Mesendoderm (in vitro differentiated cells): ENCODE data around the gene TMEM72.

Source experiments
- DNase-seq: peaks from one replicate; pipeline ENCODE4 v3.0.0; 2013
- H2AK5ac ChIP-seq: 2 replicates; pipeline ENCODE4 v1.6.1; 2013; ENCODE audit warnings: low read length, inconsistent platforms
- H2BK120ac ChIP-seq: 2 replicates; pipeline ENCODE4 v1.6.1; 2013; ENCODE audit warnings: low read depth, mild to moderate bottlenecking, low read length, moderate library complexity, mixed read lengths
- H2BK15ac ChIP-seq: replicated peaks from 2 replicates; pipeline ENCODE4 v1.6.1; 2013; ENCODE audit warnings: low read depth, mild to moderate bottlenecking, moderate library complexity
- H2BK5ac ChIP-seq: 2 replicates; pipeline ENCODE4 v1.6.1; 2013; ENCODE audit warnings: low read length, inconsistent platforms
- H3K18ac ChIP-seq: 2 replicates; pipeline ENCODE4 v1.6.1; 2013; ENCODE audit warnings: mild to moderate bottlenecking, low read length, mixed read lengths
- H3K23ac ChIP-seq: one replicate; pipeline ENCODE4 v1.6.1; 2013; ENCODE audit warnings: low read length
- H3K27ac ChIP-seq: 2 replicates; pipeline ENCODE4 v1.5.1; 2013; ENCODE audit warnings: low read depth, mild to moderate bottlenecking, inconsistent platforms, low read length, moderate library complexity
- H3K27me3 ChIP-seq: 2 replicates; pipeline ENCODE4 v1.6.1; 2013; ENCODE audit warnings: low read length, control low read depth, mild to moderate bottlenecking, inconsistent platforms; ENCODE audit not compliant: insufficient read depth, poor library complexity
- H3K36me3 ChIP-seq: 2 replicates; pipeline ENCODE4 v1.6.1; 2013; ENCODE audit warnings: low read length, inconsistent platforms; ENCODE audit not compliant: control insufficient read depth, insufficient read depth
- H3K4ac ChIP-seq: one replicate; pipeline ENCODE4 v1.6.1; 2013; ENCODE audit warnings: low read depth, mild to moderate bottlenecking, low read length, moderate library complexity
- H3K4me1 ChIP-seq: 2 replicates; pipeline ENCODE4 v1.6.1; 2013; ENCODE audit warnings: low read depth, low read length, inconsistent platforms; ENCODE audit not compliant: control insufficient read depth
- H3K4me2 ChIP-seq: 2 replicates; pipeline ENCODE4 v1.6.1; 2013; ENCODE audit warnings: low read length
- H3K4me3 ChIP-seq: 2 replicates; pipeline ENCODE4 v1.5.1; 2013; ENCODE audit warnings: mild to moderate bottlenecking, low read length
- H3K56ac ChIP-seq: one replicate; pipeline ENCODE4 v1.6.1; 2013; ENCODE audit warnings: low read length
- H3K79me1 ChIP-seq: 2 replicates; pipeline ENCODE4 v1.6.1; 2013; ENCODE audit warnings: low read length, inconsistent platforms
- H3K79me2 ChIP-seq: 2 replicates; pipeline ENCODE4 v1.6.1; 2013; ENCODE audit warnings: mild to moderate bottlenecking, low read length; ENCODE audit not compliant: control insufficient read depth, insufficient read depth
- H3K9ac ChIP-seq: 2 replicates; pipeline ENCODE4 v1.6.1; 2013; ENCODE audit warnings: low read length, inconsistent platforms
- H4K5ac ChIP-seq: one replicate; pipeline ENCODE4 v1.6.1; 2013; ENCODE audit warnings: low read length
- H4K8ac ChIP-seq: one replicate; pipeline ENCODE4 v1.6.1; 2013; ENCODE audit warnings: low read depth, mild to moderate bottlenecking, control low read depth, low read length, moderate library complexity
- WGBS: extraction: QIAGEN DNeasy Blood & Tissue Kit; methylation state at CpG from one replicate; pipeline ENCODE4 v1.1.7; 2013; ENCODE audit warnings: low lambda C conversion rate, missing lambda C conversion rate; ENCODE audit not compliant: insufficient coverage; ENCODE audit errors: extremely low coverage; 5-methylcytosine and 5-hydroxymethylcytosine counted together

The TMEM72 gene

GRCh38 chr10:44933451-44934321 lies 22.5 kb downstream of the TMEM72 start:
- Histone ChIP-seq H2BK15ac (no peak overlapping the region), H3K4me3 (no peak overlapping the region), H3K4ac (no peak overlapping the region), H3K23ac (no peak overlapping the region), H3K79me2 (no peaks in the 10 kb centered on the region), H3K79me1 (no peaks in the 10 kb centered on the region), H4K8ac (no peak overlapping the region), H3K27ac (no peak overlapping the region), H3K56ac (no peak overlapping the region), H2BK5ac (no peak overlapping the region), H2AK5ac (no peak overlapping the region), H3K4me1 (no peaks in the 10 kb centered on the region), H3K27me3 (no peaks in the 10 kb centered on the region), H2BK120ac (no peak overlapping the region), H3K9ac (no peak overlapping the region), H3K4me2 (no peak overlapping the region), H4K5ac (no peak overlapping the region), H3K36me3 (no peaks in the 10 kb centered on the region), H3K18ac (no peak overlapping the region)
- whole genome bisulfite sequencing: no CpG with 5 or more reads among the region's 9 CpGs
- DNase-seq: no peak

GRCh38 chr10:44934416-44935200 lies 23.5 kb downstream of the TMEM72 start:
- H3K27ac ChIP-seq: no peak overlapping the region
- H2BK120ac ChIP-seq: no peak overlapping the region
- H3K4me1 ChIP-seq: no peaks in the 10 kb centered on the region
- H3K9ac ChIP-seq: no peak overlapping the region
- H3K36me3 ChIP-seq: no peaks in the 10 kb centered on the region
- H3K4me2 ChIP-seq: no peak overlapping the region
- H3K27me3 ChIP-seq: no peaks in the 10 kb centered on the region
- H3K23ac ChIP-seq: no peak overlapping the region
- no peak overlapping the region for H2BK15ac ChIP-seq
- WGBS: no CpG with 5 or more reads among the region's 18 CpGs
- H3K18ac ChIP-seq: no peak overlapping the region
- H3K79me2 ChIP-seq: no peaks in the 10 kb centered on the region
- no peaks in the 10 kb centered on the region for H3K79me1 ChIP-seq
- no peak overlapping the region for H3K4me3 ChIP-seq
- H4K5ac ChIP-seq: no peak overlapping the region
- H3K4ac ChIP-seq: no peak overlapping the region
- no peak overlapping the region for H4K8ac ChIP-seq
- H3K56ac ChIP-seq: no peak overlapping the region
- H2AK5ac ChIP-seq: no peak overlapping the region
- no peak overlapping the region for H2BK5ac ChIP-seq
- DNase-seq: no peak

DNA sequence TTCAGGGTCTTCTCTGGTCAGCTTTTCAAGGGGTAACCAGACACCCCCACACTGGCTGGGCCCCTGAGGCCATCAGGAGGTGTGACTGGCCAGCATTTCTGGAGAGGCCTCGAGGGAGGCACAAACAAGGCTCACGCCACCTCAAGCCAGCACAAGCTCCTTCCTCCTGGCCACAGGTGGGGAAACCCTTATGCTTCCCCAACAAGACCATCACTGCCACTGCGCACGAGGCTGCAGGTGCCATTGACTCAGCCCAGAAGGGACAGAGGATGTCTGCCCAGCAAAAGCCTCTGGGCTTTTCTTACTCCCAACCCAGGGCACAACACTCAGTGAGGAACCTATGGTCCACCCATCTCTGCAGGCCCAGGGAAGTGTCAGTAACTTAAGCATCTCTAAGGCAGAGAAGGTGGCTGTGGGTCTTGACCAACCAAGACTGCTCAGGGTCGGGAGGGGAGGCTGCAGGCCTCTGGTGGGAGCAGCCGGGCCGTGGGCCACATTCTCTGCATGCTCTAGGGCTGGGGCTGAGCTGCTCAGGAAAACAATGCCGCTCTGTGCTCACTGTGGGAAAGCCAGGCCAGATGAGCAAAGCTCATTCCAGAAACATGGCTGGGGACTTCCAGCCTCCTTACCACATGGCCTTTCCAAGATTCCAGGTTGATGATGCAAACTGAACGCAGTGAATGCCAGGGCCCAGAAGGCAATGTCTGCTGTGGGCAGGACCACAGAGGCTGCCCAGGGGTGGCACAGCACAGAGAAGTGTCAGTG lies 24.2 kb downstream of the TMEM72 start:
- Histone ChIP-seq H2AK5ac (no peak overlapping the region), H2BK120ac (no peak overlapping the region), H3K79me2 (no peaks in the 10 kb centered on the region), H3K4me3 (no peak overlapping the region), H3K4me2 (no peak overlapping the region), H4K5ac (no peak overlapping the region), H3K18ac (no peak overlapping the region), H3K9ac (no peak overlapping the region), H3K27ac (no peak overlapping the region), H4K8ac (no peak overlapping the region), H2BK5ac (no peak overlapping the region), H3K4ac (no peak overlapping the region), H3K27me3 (no peaks in the 10 kb centered on the region), H3K56ac (no peak overlapping the region), H2BK15ac (no peak overlapping the region), H3K79me1 (no peaks in the 10 kb centered on the region), H3K36me3 (no peaks in the 10 kb centered on the region), H3K4me1 (no peaks in the 10 kb centered on the region), H3K23ac (no peak overlapping the region)
- no CpG with 5 or more reads among the region's 9 CpGs for WGBS
- peak; percentile 83 for DNase-seq

GRCh38 chr10:44935966-44936295 lies 24.8 kb downstream of the TMEM72 start:
- H2BK5ac ChIP-seq: no peak overlapping the region
- no peaks in the 10 kb centered on the region for H3K27me3 ChIP-seq
- no peaks in the 10 kb centered on the region for H3K79me2 ChIP-seq
- H3K56ac ChIP-seq: no peak overlapping the region
- no peak overlapping the region for H3K27ac ChIP-seq
- H3K18ac ChIP-seq: no peak overlapping the region
- no peak overlapping the region for H4K8ac ChIP-seq
- no peak overlapping the region for H3K23ac ChIP-seq
- no peak overlapping the region for H4K5ac ChIP-seq
- H3K79me1 ChIP-seq: no peaks in the 10 kb centered on the region
- H2BK15ac ChIP-seq: no peak overlapping the region
- DNase-seq: no peak
- no peaks in the 10 kb centered on the region for H3K4me1 ChIP-seq
- no peak overlapping the region for H3K4ac ChIP-seq
- no peaks in the 10 kb centered on the region for H3K36me3 ChIP-seq
- WGBS: no CpG with 5 or more reads among the region's 3 CpGs
- H2BK120ac ChIP-seq: no peak overlapping the region
- H3K9ac ChIP-seq: no peak overlapping the region
- no peak overlapping the region for H3K4me2 ChIP-seq
- no peak overlapping the region for H3K4me3 ChIP-seq
- H2AK5ac ChIP-seq: no peak overlapping the region

DNA sequence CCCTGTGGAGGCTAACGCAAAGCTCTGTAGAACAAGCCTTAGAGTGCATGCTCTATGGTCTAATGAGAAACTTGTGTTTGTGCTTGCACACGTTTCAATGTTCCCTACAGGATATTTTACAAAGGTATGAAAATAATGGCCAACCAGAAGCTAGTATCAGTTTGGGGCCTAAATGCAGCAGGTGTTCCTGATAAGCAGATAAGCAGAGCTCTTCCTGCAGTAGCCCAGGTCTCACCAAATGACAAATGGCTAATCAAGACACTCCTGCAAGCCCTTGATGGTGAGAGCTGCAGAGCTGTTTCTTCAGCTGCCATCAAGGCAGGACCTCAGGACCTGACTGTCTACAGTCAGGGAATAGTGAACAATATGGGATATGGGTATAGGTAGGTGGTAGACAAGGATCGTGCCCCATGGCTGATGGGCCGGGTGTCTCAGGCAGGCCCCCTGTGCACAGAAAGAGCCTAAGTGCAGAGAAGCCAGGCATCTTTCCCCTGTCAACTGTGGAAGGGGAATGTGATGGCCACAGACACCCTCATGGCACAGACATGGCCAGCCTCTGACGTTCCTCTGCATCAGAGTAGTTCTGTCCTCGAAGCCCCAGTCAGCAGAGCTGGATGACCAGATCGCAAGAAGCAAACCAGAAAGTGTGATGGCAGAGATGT lies 25.3 kb downstream of the TMEM72 start:
- H2BK120ac ChIP-seq: no peak overlapping the region
- no peak overlapping the region for H3K9ac ChIP-seq
- H3K4me3 ChIP-seq: no peak overlapping the region
- H3K4me2 ChIP-seq: no peak overlapping the region
- H2BK15ac ChIP-seq: no peak overlapping the region
- H3K36me3 ChIP-seq: no peaks in the 10 kb centered on the region
- H3K4ac ChIP-seq: no peak overlapping the region
- H4K8ac ChIP-seq: no peak overlapping the region
- no peak overlapping the region for H4K5ac ChIP-seq
- H3K56ac ChIP-seq: no peak overlapping the region
- H2BK5ac ChIP-seq: no peak overlapping the region
- no CpG with 5 or more reads among the region's 7 CpGs for WGBS
- no peak overlapping the region for H2AK5ac ChIP-seq
- no peak overlapping the region for H3K27ac ChIP-seq
- H3K27me3 ChIP-seq: no peaks in the 10 kb centered on the region
- no peaks in the 10 kb centered on the region for H3K79me1 ChIP-seq
- DNase-seq: peak; percentile 63
- H3K4me1 ChIP-seq: no peaks in the 10 kb centered on the region
- no peak overlapping the region for H3K18ac ChIP-seq
- no peak overlapping the region for H3K23ac ChIP-seq
- no peaks in the 10 kb centered on the region for H3K79me2 ChIP-seq
